ENCODE measurements around the gene GATA2.

The GATA2 gene

GRCh38 chr3:128496019-128496601, 3.1 kb upstream of the GATA2 start:
- Mint-ChIP-seq H3K27ac (no peak overlapping the region), H3K4me3 (no peak overlapping the region)
- no peak for DNase-seq

DNA sequence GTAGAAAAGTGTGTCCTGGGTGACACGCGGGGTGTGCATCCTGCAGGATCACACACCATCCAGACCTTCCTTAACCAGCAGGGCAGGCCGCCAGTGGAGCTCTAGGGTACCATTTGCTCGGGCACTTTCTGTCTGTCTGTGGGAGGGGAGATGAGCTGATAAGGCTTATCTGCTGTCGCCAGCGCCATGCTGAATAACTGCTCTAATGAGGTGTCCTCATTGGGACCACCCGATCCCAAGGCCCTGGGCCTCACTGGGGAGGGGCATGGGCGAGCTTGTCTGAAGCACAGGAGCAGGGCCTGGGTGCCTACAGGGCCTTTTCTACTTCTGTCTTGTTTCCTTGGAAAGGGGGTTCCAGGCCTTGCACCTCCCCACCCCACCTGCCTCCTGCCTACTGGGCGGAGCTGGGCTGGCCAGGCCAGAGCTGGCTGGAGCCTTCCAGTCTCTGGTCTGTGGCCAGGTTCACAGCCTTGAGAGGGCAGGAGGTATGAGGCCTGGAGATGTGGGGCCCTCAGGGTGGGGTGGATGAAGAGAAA, 2.5 kb upstream of the GATA2 start:
- peaks cover 24% of the 10 kb centered on the region for H3K4me1 Mint-ChIP-seq (ENCODE audit: low read depth)
- H3K27ac Mint-ChIP-seq: no peak overlapping the region
- DNase-seq: peak; percentile 29
- H3K4me3 Mint-ChIP-seq: no peak overlapping the region
- no peaks in the 10 kb centered on the region for H3K9me3 Mint-ChIP-seq
- peaks cover 86% of the 10 kb centered on the region for H3K27me3 Mint-ChIP-seq
- no peaks in the 10 kb centered on the region for H3K36me3 Mint-ChIP-seq (ENCODE audit: low read depth)

More at GRCh38 chr3:128496019-128496601, 3.1 kb upstream of the GATA2 start:
- peaks cover 20% of the 10 kb centered on the region for H3K4me1 Mint-ChIP-seq (ENCODE audit: low read depth)
- no peaks in the 10 kb centered on the region for H3K9me3 Mint-ChIP-seq
- no peaks in the 10 kb centered on the region for H3K36me3 Mint-ChIP-seq (ENCODE audit: low read depth)
- peaks cover 81% of the 10 kb centered on the region for H3K27me3 Mint-ChIP-seq

GRCh38 chr3:128494367-128494650, 1.3 kb upstream of the GATA2 start:
- Mint-ChIP-seq H3K36me3 (ENCODE audit: low read depth) (no peaks in the 10 kb centered on the region), H3K4me3 (no peak overlapping the region), H3K27ac (no peak overlapping the region), H3K9me3 (no peaks in the 10 kb centered on the region), H3K4me1 (ENCODE audit: low read depth) (peaks cover 33% of the 10 kb centered on the region), H3K27me3 (peaks cover 89% of the 10 kb centered on the region)
- DNase-seq: no peak

- peak; percentile 34 for DNase-seq
- H3K4me3 Mint-ChIP-seq: no peak overlapping the region
- no peaks in the 10 kb centered on the region for H3K9me3 Mint-ChIP-seq
- H3K27me3 Mint-ChIP-seq: peaks cover 85% of the 10 kb centered on the region
- peaks cover 33% of the 10 kb centered on the region for H3K4me1 Mint-ChIP-seq (ENCODE audit: low read depth)
- no peaks in the 10 kb centered on the region for H3K36me3 Mint-ChIP-seq (ENCODE audit: low read depth)
- no peak overlapping the region for H3K27ac Mint-ChIP-seq
These were observed 767 bp upstream of the GATA2 start for GRCh38 chr3:128493570-128494366.

- H3K9me3 Mint-ChIP-seq: no peaks in the 10 kb centered on the region
- H3K27ac Mint-ChIP-seq: peak overlapping the region; percentile 5
- no peaks in the 10 kb centered on the region for H3K36me3 Mint-ChIP-seq (ENCODE audit: low read depth)
- peak overlapping the region; percentile 28 for H3K4me3 Mint-ChIP-seq
- peaks cover 37% of the 10 kb centered on the region for H3K4me1 Mint-ChIP-seq (ENCODE audit: low read depth)
- H3K27me3 Mint-ChIP-seq: peaks cover 84% of the 10 kb centered on the region
- DNase-seq: peak; percentile 63
These were observed 895 bp downstream of the GATA2 start for GRCh38 chr3:128491941-128492670.

DNA sequence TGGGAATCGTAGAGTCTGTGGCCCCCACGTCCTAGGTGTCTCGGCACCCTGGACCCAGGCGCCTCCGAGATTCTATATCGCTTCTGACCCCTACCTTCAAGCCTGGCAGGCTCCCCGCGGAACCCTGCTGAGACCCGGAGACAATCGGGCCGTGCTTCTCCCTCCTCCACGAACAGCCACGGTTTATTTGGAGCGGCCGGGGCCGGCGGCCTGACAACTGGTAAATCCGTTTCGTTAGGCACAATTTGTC, 1.4 kb downstream of the GATA2 start:
- Mint-ChIP-seq H3K27ac (peak overlapping the region; percentile 5), H3K36me3 (ENCODE audit: low read depth) (no peaks in the 10 kb centered on the region), H3K4me3 (peak overlapping the region; percentile 28), H3K9me3 (no peaks in the 10 kb centered on the region), H3K27me3 (peaks cover 84% of the 10 kb centered on the region), H3K4me1 (ENCODE audit: low read depth) (peaks cover 35% of the 10 kb centered on the region)
- peak; percentile 59 for DNase-seq

DNA sequence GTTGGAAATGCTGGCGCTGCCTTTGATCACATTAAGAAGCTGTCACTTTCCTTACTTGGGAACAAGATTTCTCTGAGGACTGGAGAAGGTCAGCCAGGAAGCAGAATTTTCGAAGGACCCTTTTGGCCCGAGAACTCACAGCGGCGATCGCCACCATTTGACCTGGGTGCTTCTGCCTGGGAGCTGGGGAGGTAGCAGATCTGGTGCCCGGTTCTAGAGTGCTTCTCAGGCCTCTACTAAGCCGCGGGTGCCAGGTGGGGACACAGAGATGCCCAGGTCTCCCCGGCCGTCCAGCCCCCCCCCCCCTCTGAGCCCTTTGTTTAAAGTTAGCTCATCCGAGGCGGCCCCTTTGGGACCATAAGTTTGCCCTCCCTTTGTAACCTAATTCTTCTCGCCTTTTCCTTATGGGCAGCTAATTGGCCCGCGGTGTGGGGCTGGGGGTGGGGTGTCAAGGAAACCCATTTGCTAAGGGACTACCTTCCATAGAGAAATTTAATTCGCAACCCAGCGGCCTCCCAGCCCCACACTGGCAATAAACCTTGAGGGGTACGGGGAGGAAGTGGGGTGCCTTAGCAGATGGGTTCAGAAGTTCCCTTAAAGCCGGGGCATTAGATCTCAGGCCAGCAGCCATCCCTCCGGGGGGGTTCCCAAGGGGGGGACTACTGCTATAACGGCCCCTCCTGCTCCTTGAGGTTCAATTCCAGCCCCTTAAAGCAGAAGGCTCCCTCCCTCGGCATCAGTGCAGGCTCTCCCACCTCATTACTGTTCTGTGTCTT, 1.9 kb downstream of the GATA2 start:
- H3K4me1 Mint-ChIP-seq (ENCODE audit: low read depth): peaks cover 37% of the 10 kb centered on the region
- peaks cover 84% of the 10 kb centered on the region for H3K27me3 Mint-ChIP-seq
- no peaks in the 10 kb centered on the region for H3K36me3 Mint-ChIP-seq (ENCODE audit: low read depth)
- H3K9me3 Mint-ChIP-seq: no peaks in the 10 kb centered on the region
- H3K4me3 Mint-ChIP-seq: no peak overlapping the region
- no peak overlapping the region for H3K27ac Mint-ChIP-seq
- peak; percentile 38 for DNase-seq

DNA sequence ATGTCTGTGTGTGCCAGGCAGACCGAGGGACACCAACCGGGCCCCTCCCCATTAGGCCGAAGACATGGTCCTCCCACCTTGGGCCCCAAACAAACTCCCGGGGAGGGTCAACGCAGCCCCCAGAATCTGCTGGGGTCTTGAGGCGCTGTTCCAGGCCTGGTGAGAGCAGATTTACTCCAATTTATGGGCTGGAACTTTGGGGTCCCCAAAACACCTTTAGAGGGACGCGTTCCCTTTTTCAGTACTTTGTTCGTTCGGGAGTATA, 2.4 kb downstream of the GATA2 start:
- H3K9me3 Mint-ChIP-seq: no peaks in the 10 kb centered on the region
- peaks cover 84% of the 10 kb centered on the region for H3K27me3 Mint-ChIP-seq
- H3K36me3 Mint-ChIP-seq (ENCODE audit: low read depth): no peaks in the 10 kb centered on the region
- H3K27ac Mint-ChIP-seq: no peak overlapping the region
- H3K4me1 Mint-ChIP-seq (ENCODE audit: low read depth): peaks cover 38% of the 10 kb centered on the region
- DNase-seq: no peak
- no peak overlapping the region for H3K4me3 Mint-ChIP-seq

DNA sequence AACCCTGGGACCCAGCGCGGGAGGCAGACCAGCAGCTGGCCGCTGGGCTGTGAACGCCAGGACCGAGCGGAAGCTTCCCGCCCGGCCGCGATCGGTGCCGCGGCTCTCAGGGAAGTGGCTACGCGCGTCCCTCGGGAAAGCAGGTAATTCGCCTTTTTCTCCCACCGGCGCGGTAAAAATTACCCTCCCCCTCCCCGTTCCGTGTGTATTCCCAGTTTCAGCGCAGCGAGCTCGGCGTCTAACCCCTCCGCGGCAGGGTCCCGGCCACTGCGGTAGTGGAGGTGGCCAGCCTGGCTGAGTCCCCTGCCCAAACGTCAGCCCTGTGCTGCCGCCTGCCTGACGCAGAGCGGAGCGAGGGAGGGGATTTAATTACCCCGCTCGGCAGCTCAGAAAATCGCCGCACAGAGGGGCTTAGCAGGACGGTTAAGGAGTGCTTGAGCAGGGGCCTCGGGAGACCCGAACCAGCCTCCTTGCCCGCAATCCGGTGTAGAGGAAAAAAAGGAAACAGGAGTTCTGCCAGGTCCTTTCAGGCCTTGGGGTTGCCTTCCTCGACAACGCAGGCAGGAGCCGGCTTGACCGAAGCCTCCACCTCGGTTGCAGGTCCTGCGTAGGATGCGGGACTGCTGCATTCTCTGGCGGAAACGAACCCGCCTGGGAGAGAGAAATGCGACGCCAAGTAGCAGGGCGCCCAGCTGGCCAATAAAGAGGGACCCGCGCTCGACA, 2.9 kb downstream of the GATA2 start:
- DNase-seq: peak; percentile 60
- Mint-ChIP-seq H3K4me3 (peak overlapping the region; percentile 65), H3K4me1 (ENCODE audit: low read depth) (peaks cover 38% of the 10 kb centered on the region), H3K9me3 (no peaks in the 10 kb centered on the region), H3K27me3 (peaks cover 84% of the 10 kb centered on the region), H3K27ac (no peak overlapping the region), H3K36me3 (ENCODE audit: low read depth) (no peaks in the 10 kb centered on the region)

DNA sequence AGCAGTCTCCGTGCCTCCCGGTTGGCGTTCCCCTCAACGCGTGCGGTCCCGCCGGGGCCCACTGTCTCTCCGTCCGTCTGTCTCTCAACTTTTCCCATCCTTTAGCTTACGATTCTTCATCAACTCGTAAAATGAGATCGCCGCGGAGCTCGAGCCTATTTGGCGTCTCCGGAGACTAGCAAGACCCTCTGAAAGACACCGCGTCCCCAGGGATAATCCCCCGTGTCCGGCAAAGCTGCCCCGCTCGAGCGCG, 3.4 kb downstream of the GATA2 start:
- Mint-ChIP-seq H3K27ac (no peak overlapping the region), H3K9me3 (no peaks in the 10 kb centered on the region), H3K27me3 (peaks cover 84% of the 10 kb centered on the region), H3K4me1 (ENCODE audit: low read depth) (peaks cover 38% of the 10 kb centered on the region), H3K4me3 (peak overlapping the region; percentile 65), H3K36me3 (ENCODE audit: low read depth) (no peaks in the 10 kb centered on the region)
- DNase-seq: no peak

DNA sequence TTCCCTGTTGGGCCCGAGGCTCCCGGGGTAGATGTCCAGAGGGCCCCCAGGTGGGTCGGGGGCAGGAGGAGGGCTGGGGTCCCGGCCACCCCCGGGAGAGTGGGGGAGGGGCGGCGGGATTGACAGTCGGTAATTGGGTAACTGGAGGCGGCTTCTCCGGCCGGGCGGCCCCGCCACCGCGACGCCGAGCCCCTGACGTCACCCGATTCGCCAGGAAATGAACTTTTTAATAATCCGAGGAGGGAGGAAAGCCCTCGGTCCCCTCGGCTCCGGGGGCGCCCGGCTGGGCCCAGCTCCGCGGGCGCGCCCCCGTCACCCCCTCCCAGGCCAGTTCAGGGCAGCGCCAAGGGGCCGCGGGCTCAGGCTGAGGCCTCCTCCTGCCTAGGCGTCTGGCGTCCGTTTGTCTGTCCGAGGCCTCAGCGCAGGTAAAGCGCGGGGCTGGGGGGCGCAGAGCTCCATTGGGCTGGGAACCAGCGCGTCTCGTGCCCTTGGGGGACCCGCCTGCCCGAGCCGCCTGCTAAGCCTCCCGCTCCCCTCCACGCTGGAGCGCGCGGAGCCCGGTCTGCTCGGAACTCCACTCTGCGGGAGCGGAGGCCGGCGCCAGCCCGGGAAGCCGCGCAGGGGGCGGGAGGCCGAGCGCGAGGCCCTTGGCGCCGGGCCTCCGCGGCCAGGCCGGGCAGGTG, 3.9 kb downstream of the GATA2 start:
- H3K4me3 Mint-ChIP-seq: peak overlapping the region; percentile 53
- DNase-seq: peak; percentile 61
- no peaks in the 10 kb centered on the region for H3K9me3 Mint-ChIP-seq
- H3K4me1 Mint-ChIP-seq (ENCODE audit: low read depth): peaks cover 38% of the 10 kb centered on the region
- no peak overlapping the region for H3K27ac Mint-ChIP-seq
- H3K36me3 Mint-ChIP-seq (ENCODE audit: low read depth): no peaks in the 10 kb centered on the region
- H3K27me3 Mint-ChIP-seq: peaks cover 84% of the 10 kb centered on the region

- Mint-ChIP-seq H3K9me3 (no peaks in the 10 kb centered on the region), H3K4me3 (peak overlapping the region; percentile 53), H3K4me1 (ENCODE audit: low read depth) (peaks cover 42% of the 10 kb centered on the region), H3K27ac (no peak overlapping the region), H3K36me3 (ENCODE audit: low read depth) (no peaks in the 10 kb centered on the region), H3K27me3 (peaks cover 84% of the 10 kb centered on the region)
- no peak for DNase-seq
These were observed 4.4 kb downstream of the GATA2 start for GRCh38 chr3:128488636-128488990.

DNA sequence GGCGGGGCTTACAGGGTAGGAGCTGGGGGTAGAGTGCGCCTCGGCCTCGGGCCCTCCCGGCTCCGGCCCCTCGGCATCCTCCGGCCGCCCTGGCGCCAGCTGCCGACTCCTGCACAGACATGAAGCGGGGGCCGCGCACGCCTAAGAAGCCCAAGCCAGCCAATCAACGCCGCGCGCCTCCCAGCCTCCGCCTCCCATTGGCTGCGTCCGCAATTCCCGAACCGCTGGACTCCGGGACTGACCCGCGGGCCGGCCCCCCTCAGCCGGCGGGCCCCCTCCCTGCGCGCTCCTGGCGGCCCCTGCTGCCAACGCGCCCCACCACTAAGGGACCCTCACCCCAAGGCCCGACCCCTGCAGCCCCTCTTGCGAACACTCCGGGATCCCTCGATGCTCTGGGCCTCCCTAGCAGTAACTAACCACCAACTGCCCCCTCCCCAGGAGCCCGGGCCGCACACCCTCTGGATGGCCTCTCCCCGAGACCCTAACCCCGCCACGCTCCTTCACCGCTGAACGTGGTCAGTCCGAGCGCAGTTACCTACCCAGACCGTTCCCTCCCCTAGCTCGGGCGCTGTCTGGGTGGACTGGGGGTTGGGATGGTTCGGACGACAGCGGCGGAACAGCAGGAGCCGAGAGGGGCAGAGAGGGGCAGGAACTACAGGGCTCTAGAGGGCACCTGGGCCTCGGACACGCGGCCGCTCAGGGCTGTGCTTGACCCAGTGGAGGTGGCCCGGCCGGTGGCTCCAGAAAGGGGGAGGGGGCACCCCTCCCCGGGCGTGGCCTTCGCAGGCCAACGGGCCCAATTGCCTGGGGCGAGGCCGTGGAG, 5.0 kb downstream of the GATA2 start:
- H3K27ac Mint-ChIP-seq: no peak overlapping the region
- H3K4me3 Mint-ChIP-seq: peak overlapping the region; percentile 75
- H3K9me3 Mint-ChIP-seq: no peaks in the 10 kb centered on the region

More for the DNA sequence above, 5.0 kb downstream of the GATA2 start:
- Mint-ChIP-seq H3K4me1 (ENCODE audit: low read depth) (peaks cover 45% of the 10 kb centered on the region), H3K27me3 (peaks cover 85% of the 10 kb centered on the region), H3K36me3 (ENCODE audit: low read depth) (no peaks in the 10 kb centered on the region)
- peak; percentile 64 for DNase-seq
